ENCODE measurements around the gene PTPRE.

Gene PTPRE

GRCh38 chr10:127959428-127959827 lies 52.5 kb downstream of the PTPRE start:
- DNase-seq, result no peak

- DNase-seq, result no peak
Observed at GRCh38 chr10:127961071-127961470, 54.2 kb downstream of the PTPRE start.

GRCh38 chr10:127962205-127962604 lies 55.3 kb downstream of the PTPRE start:
- DNase-seq, result no peak

- DNase-seq, result no peak
Observed at GRCh38 chr10:127963136-127963535, 56.2 kb downstream of the PTPRE start.

- no peak for DNase-seq
Observed at GRCh38 chr10:127964621-127965020, 57.7 kb downstream of the PTPRE start.

- no peak for DNase-seq
Observed at GRCh38 chr10:127966875-127967274, 60.0 kb downstream of the PTPRE start.

GRCh38 chr10:127968027-127968441 lies 61.1 kb downstream of the PTPRE start:
- no peak for DNase-seq

GRCh38 chr10:127968659-127969058 lies 61.8 kb downstream of the PTPRE start:
- no peak for DNase-seq

- no peak for DNase-seq
Observed at GRCh38 chr10:127971101-127971946, 64.4 kb downstream of the PTPRE start.

GRCh38 chr10:127971963-127972615 lies 65.2 kb downstream of the PTPRE start:
- DNase-seq, result no peak

GRCh38 chr10:127972751-127973357 lies 66.0 kb downstream of the PTPRE start:
- no peak for DNase-seq

GRCh38 chr10:127973791-127974311 lies 66.9 kb downstream of the PTPRE start:
- DNase-seq, result no peak

- DNase-seq, result no peak
Observed at GRCh38 chr10:127974911-127975310, 68.0 kb downstream of the PTPRE start.

- DNase-seq, result no peak
Observed at GRCh38 chr10:127976286-127976685, 69.4 kb downstream of the PTPRE start.

GRCh38 chr10:127976701-127977356 lies 69.9 kb downstream of the PTPRE start:
- DNase-seq, result no peak

- DNase-seq, result no peak
Observed at GRCh38 chr10:127977357-127978009, 70.6 kb downstream of the PTPRE start.

GRCh38 chr10:127978481-127978880 lies 71.6 kb downstream of the PTPRE start:
- no peak for DNase-seq

- DNase-seq, result no peak
Observed at GRCh38 chr10:127979045-127979444, 72.1 kb downstream of the PTPRE start.

GRCh38 chr10:127979566-127979965 lies 72.7 kb downstream of the PTPRE start:
- DNase-seq, result no peak

GRCh38 chr10:127980898-127981297 lies 74.0 kb downstream of the PTPRE start:
- no peak for DNase-seq

GRCh38 chr10:127982601-127983000 lies 75.7 kb downstream of the PTPRE start:
- no peak for DNase-seq

GRCh38 chr10:127983344-127984100 lies 76.6 kb downstream of the PTPRE start:
- no peak for DNase-seq
